GM21723 (cell line): ENCODE results near the gene SCO2.
"Not testable (repeated sequence)": the region's sequence is repeated elsewhere in the genome, so short reads cannot be mapped to it uniquely, and the experiment has no call there.

Experiments
- ATAC-seq: cut with Tn5 transposase; IDR thresholded peaks from one replicate; pipeline ENCODE4 v1.9.1; 2021; ENCODE audit warnings: mild to moderate bottlenecking, moderate library complexity; ENCODE audit not compliant: unreplicated experiment

Gene SCO2

DNA sequence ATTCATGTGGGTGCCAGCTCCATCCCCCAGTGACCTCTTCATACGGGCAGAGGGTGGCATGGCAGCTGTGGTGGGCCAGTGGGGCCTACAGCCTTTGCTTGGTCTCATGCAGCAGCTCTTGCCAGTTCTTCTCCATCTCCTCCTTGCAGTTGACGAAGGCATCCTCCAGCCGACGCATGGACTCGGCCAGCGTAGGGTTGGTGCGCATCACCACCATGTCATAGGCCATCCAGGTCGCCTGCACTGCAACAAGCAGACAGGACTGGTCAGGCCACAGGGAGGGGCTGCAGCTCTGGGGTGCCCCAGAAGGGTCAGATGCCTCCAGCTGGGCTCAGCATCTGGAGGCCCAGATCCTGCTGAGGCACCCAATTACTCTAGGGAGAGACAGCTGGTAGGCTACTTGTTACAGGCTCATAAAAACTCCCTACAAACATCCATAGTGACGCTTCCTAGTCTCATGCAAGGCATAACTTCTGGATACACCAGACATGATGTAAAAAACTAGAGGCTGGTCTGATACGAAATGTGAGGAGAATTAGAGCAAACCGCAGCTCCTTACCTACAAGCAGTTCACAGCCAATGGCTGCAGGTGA lies 25.9 kb upstream of the SCO2 start:
- ATAC-seq, result no peak

DNA sequence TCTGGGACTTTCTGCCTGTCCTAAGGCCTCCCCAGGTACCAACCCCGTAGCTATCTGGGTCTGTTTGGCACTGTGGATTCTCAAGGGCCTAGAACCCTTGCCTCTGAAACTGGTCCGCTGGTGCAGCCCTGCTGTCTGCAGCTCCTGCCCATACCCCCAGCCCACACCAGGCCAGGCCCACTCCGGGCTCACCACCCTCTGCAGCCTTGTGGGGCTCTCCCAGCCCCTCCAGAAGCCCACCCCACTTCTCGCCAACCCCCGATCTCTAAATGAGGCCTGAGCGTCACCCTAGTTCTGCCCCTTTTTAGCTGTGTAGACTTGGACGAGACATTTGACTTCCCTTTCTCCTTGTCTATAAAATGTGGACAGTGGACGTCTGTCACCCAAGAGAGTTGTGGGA lies 25.0 kb upstream of the SCO2 start:
- no peak for ATAC-seq

DNA sequence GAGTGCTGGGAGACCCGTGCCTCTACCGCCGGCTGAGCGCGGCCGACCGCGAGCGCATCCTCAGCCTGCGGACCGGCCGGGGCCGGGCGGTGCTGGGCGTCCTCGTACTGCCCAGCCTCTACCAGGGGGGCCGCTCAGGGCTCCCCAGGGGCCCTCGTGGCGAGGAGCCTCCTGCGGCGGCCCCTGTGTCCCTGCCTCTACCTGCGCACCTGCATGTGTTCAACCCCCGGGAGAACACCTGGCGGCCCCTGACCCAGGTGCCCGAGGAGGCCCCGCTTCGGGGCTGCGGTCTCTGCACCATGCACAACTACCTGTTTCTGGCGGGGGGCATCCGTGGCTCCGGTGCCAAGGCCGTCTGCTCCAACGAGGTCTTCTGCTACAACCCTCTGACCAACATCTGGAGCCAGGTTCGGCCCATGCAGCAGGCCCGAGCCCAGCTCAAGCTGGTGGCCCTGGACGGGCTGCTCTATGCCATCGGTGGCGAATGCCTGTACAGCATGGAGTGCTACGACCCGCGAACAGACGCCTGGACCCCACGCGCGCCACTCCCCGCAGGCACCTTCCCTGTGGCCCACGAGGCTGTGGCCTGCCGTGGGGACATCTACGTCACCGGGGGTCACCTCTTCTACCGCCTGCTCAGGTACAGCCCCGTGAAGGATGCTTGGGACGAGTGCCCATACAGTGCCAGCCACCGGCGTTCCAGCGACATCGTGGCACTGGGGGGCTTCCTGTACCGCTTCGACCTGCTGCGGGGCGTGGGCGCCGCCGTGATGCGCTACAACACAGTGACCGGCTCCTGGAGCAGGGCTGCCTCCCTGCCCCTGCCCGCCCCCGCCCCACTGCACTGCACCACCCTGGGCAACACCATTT lies 23.8 kb upstream of the SCO2 start:
- no peak for ATAC-seq

DNA sequence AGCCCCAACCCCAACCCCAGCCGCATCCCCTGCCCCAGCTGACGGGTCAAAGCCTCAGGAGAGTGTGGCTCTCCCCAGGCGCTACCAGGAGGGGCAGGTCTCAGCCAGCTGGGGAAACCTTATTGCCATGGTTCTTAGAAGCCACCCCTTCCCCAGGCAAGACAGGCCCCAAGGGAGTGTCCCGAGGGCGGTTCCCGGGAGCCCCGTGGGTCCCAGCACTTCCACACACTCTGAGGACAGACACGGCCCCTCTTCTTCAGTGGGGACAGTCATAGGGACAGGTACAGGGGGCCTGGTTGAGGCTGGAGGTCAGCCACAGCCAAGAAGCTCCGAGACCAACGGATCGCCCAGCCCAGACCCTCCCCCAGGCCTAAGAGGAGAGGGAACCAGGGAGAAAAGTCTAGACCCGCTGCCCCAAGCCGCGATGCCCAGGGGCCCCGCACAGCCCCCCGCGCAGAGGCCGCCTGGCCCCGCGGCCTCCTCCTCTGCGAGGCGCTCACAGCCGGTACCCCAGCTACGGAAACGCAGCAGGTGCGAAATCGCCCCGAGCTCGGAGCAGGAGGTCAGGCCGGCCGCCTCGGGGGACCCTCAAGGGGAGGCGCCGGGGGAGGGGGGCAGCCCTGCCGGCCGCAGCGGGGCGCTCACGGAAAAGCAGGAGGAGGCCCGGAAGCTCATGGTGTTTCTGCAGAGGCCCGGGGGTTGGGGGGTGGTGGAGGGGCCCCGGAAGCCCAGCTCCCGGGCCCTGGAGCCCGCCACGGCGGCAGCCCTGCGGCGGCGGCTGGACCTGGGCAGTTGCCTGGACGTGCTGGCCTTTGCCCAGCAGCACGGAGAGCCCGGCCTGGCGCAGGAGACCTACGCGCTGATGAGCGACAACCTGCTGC lies 22.9 kb upstream of the SCO2 start:
- ATAC-seq, result no peak

DNA sequence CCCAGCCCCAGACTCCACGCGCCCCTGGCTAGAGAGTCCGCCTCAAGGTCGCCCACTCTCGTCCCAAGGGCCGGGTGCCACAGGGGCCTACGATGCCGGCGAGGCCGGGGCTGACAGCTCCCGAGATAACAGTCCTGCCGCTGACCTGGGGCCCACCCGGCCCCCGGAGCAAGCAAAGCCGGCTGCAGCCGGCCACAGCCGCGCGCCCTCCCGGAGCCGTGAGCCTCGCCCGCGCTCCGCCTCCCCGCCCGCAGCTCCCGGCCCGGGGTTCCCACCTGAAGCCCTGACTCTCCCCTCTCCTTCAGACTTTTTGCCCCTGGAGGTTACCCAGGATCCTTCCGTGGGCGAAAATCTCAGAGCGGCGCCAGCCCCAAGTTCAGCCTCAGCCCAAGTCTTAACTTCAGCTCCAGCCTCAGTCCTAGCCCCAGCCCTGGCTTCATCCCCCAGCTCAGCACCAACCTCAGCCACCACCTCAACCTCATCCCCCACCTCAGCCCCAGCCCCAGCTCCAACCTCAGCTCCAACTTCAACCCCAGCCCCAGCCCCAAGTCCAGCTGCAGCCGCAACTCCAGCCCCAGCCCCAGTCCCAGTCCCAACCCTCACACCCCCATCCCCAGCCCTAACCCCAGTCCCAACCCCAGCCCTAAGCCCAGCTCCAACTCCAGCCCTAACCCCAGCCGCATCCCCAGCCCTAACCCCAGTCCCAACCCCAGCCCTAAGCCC lies 22.0 kb upstream of the SCO2 start:
- ATAC-seq, result no peak

DNA sequence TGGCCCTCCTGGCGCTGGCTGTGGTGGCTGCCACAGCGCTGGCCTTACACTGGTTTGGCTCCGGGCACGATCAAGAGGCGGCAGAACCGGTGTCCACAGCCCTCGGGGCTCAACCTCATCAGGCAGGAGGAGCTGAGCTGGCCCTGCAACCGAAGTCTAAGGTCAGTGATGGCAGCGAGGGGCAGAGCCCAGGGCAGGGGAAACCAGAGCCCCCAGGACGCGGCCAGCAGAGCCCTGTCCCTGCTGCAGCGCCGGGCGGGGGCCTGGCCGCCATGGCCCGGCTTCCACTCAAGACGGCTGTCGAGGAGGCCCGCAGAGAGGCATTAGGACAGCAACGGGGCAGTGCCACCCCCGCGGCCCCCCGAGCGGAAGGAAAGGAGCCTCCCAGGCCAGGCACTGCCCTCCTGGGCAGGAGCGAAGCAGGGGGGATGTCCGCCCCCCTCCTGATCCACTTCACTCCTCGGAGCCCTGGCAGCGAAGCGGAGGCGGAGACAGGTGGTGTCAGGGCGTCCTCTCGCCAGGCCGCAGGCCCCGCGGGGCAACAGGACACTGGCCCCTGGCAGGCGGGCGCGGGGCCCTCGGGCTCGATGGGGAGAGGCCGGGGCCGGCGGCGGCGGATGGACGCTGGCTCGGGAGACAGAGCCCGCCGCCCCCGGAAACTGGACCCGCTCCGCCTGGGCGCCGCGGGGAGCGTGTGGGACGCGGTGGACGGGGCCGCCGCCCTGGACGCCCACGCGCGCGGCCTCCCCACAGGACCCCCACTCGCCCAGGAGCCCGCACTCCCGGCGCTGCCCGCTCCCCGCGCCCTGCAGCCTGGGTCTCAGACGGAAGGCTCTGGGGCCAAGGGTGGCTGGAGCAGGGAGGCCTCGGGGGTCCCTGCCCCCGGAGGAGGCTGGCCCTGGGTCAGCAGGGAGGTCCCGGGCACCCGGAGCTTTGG lies 21.2 kb upstream of the SCO2 start:
- no peak for ATAC-seq

DNA sequence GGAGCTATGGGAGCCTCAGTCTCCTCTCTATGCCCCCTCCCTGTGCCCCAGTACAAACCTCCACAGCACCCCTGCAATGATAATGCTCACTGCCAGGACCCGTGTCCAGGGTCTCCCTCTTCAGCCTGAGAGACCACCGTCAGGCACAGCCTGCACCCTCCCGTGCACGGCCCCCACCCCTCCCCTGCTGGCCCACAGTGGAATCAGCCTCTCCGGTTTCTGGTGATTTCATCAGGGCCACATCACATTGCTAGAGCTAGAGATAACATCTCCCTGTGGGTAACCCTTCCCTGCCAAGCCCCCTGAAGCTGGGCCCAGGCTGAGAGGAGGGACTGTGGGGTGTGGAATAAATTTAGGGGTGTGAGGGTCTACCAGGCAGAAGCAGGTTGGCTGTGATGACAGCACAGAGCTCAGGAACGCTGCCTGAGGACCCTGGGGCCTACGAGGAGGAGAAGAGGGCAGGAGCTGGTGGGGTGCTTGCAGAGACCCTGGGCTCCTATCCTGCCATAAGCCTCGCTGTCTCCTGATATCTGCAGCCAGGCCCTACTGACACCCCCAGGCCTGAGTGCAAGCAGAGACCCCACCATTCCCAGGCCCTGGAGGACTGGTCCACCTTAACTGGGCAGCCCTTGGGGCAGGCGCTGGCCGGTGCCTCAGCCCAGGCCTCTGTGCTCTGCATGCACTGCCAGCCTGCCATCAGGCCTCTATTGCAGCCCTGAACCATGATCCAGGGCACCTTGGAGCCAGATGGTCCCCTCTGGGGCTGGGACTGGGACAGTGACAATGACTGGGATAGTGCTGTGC lies 20.3 kb upstream of the SCO2 start, which contains the start of gene KLHDC7B:
KLHDC7B (plus strand) TSS at position 378 of the 804 bp plus-strand sequence; CDS start at position 723, 345 bp downstream.
- ATAC-seq, result no peak

DNA sequence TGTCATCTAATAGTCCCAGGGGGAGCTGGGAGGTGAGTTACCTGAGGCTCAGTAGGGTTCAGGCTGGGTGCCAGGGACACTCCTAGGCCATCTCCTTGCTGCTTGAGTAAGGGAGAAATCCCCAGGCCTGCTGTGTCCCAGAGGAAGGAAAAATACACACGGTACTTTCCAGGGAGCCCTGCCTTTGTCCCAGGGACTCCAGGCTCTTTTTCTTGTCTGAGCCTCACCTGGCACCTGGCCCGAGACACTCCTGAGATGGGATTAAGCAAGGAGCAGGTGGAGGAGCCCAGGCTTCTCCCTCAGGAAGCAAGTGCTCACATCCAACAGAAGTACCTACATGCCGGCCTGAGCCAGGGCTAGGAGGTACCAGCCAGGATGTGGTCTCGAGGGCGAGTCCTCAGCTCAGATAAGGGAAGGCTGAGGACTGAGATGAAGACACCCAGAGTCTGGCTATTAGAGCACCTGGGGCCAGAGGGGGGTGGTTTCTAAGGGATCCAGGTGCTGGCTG lies 19.4 kb upstream of the SCO2 start:
- ATAC-seq, result no peak

DNA sequence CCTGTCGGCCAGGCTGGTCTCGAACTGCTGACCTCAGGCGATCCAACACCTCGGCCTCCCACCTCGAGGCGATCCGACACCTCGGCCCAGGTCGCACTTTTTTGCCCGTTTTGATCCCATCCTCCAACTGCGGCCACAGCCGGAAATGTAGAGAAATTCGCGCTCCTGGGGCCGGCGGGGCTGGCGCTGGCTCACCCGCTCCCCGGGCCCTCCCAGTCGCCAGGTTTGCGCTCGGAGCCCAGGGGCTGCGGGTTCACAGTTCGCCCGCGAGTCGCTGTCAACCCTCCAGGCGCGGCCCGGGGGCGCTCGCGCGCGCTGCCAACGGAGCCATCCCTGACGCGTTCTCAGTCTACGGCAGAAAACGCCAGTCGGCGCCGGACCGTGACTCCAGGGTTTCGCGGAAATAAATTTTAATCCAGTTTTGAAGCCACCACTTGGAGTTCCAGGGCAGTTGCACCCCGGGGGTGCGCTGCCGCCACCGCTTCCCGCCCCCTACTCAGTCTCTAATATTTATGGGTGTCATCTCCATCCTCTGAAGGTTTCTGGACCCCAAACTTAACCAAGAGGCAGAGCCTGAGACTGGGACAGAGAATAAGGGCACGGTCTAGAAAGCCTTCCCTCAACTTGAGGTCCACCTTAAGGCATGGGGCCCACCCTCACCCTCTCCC lies 18.8 kb upstream of the SCO2 start:
- peak; percentile 32 for ATAC-seq

DNA sequence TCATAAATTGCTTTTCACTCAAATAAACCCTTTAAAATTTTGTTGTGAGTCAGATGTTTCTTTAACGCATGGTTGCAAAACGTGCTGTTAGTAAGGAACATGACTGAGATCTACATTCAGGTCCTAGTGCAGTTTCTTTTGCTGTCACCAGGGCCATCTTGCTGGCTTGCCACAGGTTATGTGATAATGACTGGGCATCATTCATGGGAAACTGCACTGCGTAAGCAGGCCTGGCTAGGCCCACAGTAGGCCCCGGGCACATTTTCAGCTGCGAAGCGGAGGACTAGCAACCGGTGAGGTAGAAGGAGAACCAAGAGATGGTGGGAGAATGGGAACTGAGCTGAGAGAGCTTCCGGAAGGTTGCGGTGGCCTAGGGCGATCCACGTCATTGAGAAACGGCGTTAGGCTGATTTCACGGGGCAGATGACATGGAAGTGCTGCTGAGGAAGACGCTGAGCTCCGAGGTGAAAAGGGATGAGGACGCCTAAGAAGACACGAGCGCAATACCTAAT lies 17.1 kb upstream of the SCO2 start:
- no peak for ATAC-seq

DNA sequence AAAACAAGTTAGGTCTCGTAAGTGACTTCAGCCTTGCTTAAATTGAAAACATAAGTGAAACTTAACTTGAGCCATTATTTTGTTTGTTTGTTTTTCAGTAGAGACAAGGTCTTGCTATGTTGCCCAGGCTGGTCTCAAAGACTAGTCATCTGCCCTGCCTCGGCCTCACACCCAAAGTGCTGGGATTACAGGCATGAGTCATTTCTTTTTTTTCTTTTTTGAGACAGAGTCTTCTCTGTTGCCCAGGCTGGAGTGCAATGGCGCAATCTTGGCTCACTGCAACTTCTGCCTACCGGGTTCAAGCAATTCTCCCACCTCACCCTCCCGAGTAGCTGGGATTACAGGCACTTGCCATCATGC lies 16.2 kb upstream of the SCO2 start:
- ATAC-seq, result not testable (repeated sequence)

DNA sequence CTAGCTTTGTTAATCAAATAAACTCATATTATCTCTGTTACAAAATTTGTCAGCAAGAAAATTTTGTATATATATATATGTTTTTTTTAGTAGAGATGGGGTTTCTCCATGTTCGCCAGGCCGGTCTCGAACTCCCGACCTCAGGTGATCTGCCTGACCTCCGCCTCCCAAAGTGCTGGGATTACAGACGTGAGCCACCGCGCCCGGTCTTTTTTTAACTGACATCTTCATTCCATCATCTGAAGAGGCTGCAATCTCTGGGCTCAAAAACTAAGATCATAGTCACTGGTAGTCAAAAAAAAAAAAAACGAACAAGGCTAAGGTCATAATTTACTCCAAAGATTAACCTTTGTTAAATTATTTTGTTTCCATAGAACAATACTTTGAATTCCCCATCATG lies 15.0 kb upstream of the SCO2 start:
- no peak for ATAC-seq

DNA sequence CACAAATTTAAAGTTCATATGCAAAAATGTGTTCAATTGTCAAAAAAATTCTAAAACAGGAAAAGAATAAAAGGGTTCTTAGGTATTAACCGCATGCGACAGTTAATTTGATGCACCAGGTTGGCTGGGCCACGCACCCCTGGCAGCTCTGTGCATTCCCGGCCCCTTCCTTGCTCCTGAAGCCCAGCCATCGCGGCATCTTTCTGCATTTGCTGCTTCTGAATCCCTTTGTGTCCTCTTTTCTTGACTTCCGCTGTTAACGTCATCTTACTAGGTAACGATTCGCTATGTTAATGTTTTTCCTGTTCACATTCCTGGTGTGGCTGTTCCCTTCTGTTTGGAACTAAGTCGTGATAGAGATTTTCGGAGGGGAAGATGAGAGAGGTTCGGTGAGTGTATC lies 12.4 kb upstream of the SCO2 start:
- ATAC-seq, result no peak

DNA sequence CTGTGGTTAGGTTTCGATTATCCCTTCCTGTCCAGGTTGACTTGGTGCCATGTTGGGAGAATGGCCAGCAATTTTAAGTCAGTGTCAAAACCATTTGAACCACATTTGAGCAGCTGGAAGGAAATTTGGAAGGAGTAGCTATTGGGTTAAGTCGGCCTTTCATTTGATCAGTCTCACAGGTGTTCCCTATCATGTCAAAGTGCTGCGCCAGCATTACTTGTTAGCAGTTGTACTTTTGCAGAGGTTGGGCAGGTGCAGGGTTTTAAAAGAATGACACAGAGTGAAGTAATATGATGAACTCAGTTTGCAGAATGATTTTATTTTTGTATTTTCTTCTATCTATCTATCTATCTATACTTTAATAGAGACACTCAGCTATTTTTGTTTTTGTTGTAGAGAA lies 10.8 kb upstream of the SCO2 start:
- no peak for ATAC-seq

DNA sequence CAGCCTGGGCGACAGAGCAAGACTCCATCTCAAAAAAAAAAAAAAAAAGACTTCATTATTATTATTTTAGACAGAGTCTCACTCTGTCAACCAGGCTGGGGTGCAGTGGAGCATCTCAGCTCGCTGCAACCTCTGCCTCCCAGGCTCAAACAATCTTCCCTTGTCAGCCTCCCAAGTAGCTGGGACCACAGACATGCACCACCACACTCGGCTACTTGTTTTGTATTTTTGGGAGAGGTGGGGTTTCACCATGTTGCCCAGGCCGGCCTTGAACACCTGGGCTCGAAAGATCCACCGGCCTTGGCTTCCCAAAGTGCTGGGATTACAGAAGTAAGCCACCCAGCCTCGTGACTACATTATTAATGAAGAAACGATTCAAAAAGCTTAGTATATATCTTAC lies 9.7 kb upstream of the SCO2 start:
- ATAC-seq, result no peak

DNA sequence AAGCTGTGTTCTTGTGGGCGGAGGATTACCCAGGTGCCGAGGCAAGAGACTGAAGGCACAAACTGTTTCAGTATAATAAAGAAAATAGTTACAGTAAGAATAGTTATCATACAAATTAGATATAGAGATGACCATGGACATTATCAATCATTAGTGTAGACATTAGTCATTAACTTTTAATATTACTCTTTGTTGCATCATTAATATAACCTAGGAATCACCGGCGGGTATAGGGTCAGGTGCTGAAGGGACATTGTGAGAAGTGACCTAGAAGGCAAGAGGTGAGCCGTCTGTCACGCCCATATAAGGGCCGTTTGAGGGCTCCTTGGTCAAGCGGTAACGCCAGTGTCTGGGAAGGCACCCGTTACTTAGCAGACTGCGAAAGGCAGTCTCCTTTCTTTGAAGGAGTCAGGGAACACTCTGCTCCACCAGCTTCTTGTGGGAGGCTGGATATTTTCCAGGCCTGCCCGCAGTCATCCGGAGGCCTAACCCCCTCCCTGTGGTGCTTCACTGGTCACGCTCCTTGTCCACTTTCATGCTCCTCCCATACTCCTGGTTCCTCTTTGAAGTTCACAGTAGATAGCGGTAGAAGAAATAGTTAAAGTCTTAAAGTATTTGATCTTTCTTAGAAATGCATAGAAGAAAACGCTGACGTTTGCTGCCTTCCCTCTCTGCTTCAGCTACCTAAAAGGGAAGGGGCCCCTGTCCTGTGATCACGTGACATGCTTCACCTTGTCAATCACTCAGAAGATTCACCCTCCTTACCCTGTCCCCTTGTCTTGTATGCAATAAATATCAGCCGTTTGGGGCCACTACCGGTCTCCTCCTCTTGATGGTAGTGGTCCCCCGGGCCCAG lies 8.7 kb upstream of the SCO2 start:
- ATAC-seq, result not testable (repeated sequence)
